GM23338 (cell line): ENCODE results near the gene COX11. TPM values are rescaled to one million over a fixed set of nuclear protein-coding genes. Genes with fewer than 3 reads are reported as not detected.

Source experiments
- ATAC-seq: fragments of 200-7000 bp; cut with Tn5 transposase; 3 replicates; pipeline ENCODE4 v1.9.1; 2020
- DNase-seq: peaks from one replicate; pipeline ENCODE4 v3.0.0-alpha.2; 2015; ENCODE audit warnings: low spot score
- H2AFZ ChIP-seq: fragments of 200-600 bp; sonication (generic); 2 replicates; pipeline ENCODE4 v1.8.0; 2016; ENCODE audit warnings: antibody characterized with exemption, mild to moderate bottlenecking, moderate library complexity
- H3F3A ChIP-seq: fragments of 200-600 bp; sonication (generic); replicated peaks from 2 replicates; pipeline ENCODE4 v1.8.0; 2017; ENCODE audit warnings: antibody characterized with exemption, mixed run types, low read depth
- H3K27ac ChIP-seq: fragments of 200-600 bp; sonication (generic); 2 replicates; pipeline ENCODE4 v1.6.1; 2016; ENCODE audit warnings: low read depth
- H3K27me3 ChIP-seq: fragments of 200-600 bp; sonication (generic); 2 replicates; pipeline ENCODE4 v1.8.0; 2016; ENCODE audit warnings: mild to moderate bottlenecking, mixed run types, moderate library complexity; ENCODE audit not compliant: insufficient read depth
- H3K36me3 ChIP-seq: fragments of 200-600 bp; sonication (generic); 2 replicates; pipeline ENCODE4 v1.8.0; 2016; ENCODE audit warnings: mild to moderate bottlenecking; ENCODE audit not compliant: insufficient read depth
- H3K4me1 ChIP-seq: fragments of 200-600 bp; sonication (generic); 2 replicates; pipeline ENCODE4 v1.8.0; 2016; ENCODE audit warnings: mild to moderate bottlenecking, moderate library complexity; ENCODE audit not compliant: insufficient read depth
- H3K4me2 ChIP-seq: fragments of 200-600 bp; sonication (generic); 2 replicates; pipeline ENCODE4 v1.7.1; 2017; ENCODE audit warnings: mixed run types
- H3K4me3 ChIP-seq: fragments of 200-600 bp; sonication (generic); 2 replicates; pipeline ENCODE4 v1.6.1; 2016; ENCODE audit warnings: mixed run types
- H3K79me2 ChIP-seq: fragments of 200-600 bp; sonication (generic); replicated peaks from 2 replicates; pipeline ENCODE4 v1.8.0; 2017; ENCODE audit warnings: mild to moderate bottlenecking; ENCODE audit not compliant: insufficient read depth
- H3K9me2 ChIP-seq: fragments of 200-600 bp; sonication (generic); 2 replicates; pipeline ENCODE4 v1.8.0; 2017; ENCODE audit not compliant: insufficient read depth
- H4K20me1 ChIP-seq: fragments of 200-600 bp; sonication (generic); replicated peaks from 2 replicates; pipeline ENCODE4 v1.8.0; 2017; ENCODE audit warnings: mild to moderate bottlenecking; ENCODE audit not compliant: insufficient read depth
- H3K27ac Mint-ChIP-seq: 2 replicates; pipeline ENCODE4 v1.8.0; 2020; ENCODE audit warnings: inconsistent platforms, mild to moderate bottlenecking, moderate library complexity, mixed read lengths
- H3K27me3 Mint-ChIP-seq: 3 replicates; pipeline ENCODE4 v1.8.0; 2022; ENCODE audit warnings: low read depth, mild to moderate bottlenecking, moderate library complexity, mixed read lengths, inconsistent platforms; ENCODE audit not compliant: insufficient read depth, poor library complexity
- H3K36me3 Mint-ChIP-seq: 3 replicates; pipeline ENCODE4 v1.8.0; 2021; ENCODE audit warnings: low read depth, mild to moderate bottlenecking, inconsistent platforms, moderate library complexity, mixed read lengths
- H3K4me1 Mint-ChIP-seq: 3 replicates; pipeline ENCODE4 v1.8.0; 2020; ENCODE audit warnings: mild to moderate bottlenecking, inconsistent platforms, mixed read lengths
- H3K4me3 Mint-ChIP-seq: 3 replicates; pipeline ENCODE4 v1.8.0; 2021; ENCODE audit warnings: moderate library complexity, mild to moderate bottlenecking, inconsistent platforms, mixed read lengths
- H3K9me3 Mint-ChIP-seq: 3 replicates; pipeline ENCODE4 v1.8.0; 2020; ENCODE audit warnings: moderate library complexity, mild to moderate bottlenecking, inconsistent platforms, mixed read lengths
- CREB1 ChIP-seq: fragments of 250-450 bp; sonication (Bioruptor Pico); IDR thresholded peaks from 2 replicates; pipeline ENCODE4 v1.5.0; 2020; ENCODE audit warnings: low read depth, mild to moderate bottlenecking, moderate library complexity
- EZH2 ChIP-seq: fragments of 200-600 bp; sonication (generic); IDR thresholded peaks from one replicate; pipeline ENCODE4 v1.8.0; 2017; ENCODE audit warnings: antibody characterized with exemption, mild to moderate bottlenecking, low read depth; ENCODE audit not compliant: unreplicated experiment
- EZH2phosphoT487 ChIP-seq: fragments of 200-600 bp; sonication (generic); IDR thresholded peaks from one replicate; pipeline ENCODE4 v1.8.1; 2018; ENCODE audit warnings: antibody characterized with exemption; ENCODE audit not compliant: unreplicated experiment
- JUNB ChIP-seq: IDR thresholded peaks from one replicate; pipeline ENCODE4 v1.6.1; 2016; ENCODE audit warnings: antibody characterized with exemption; ENCODE audit not compliant: unreplicated experiment
- NANOG ChIP-seq: IDR thresholded peaks from 2 replicates; pipeline ENCODE4 v1.6.1; 2016; ENCODE audit warnings: antibody characterized with exemption, borderline replicate concordance
- POLR2AphosphoS5 ChIP-seq: IDR thresholded peaks from 2 replicates; pipeline ENCODE4 v1.6.1; 2016; ENCODE audit warnings: antibody characterized with exemption, low read depth
- STAT1 ChIP-seq: IDR thresholded peaks from one replicate; pipeline ENCODE4 v1.6.1; 2016; ENCODE audit warnings: antibody characterized with exemption; ENCODE audit not compliant: unreplicated experiment
- ZNF114 ChIP-seq: fragments of 250-450 bp; sonication (Bioruptor Pico); IDR thresholded peaks from 2 replicates; pipeline ENCODE4 v1.5.0; 2020; ENCODE audit warnings: mild to moderate bottlenecking, moderate library complexity
- ZNF331 ChIP-seq: fragments of 250-450 bp; sonication (Bioruptor Pico); IDR thresholded peaks from 2 replicates; pipeline ENCODE4 v1.5.0; 2020; ENCODE audit warnings: low read depth, mild to moderate bottlenecking, moderate library complexity
- polyA plus RNA-seq: library from polyadenylated mRNA; unstranded; fragments of >200 nt; fragmentation: Nextera tagmentation; extraction: Ambion mirVana; gene quantifications from 2 replicates; pipeline ENCODE4 v1.2.1, GENCODE V29; 2016
- total RNA-seq: library from RNA; depleted of rRNA; stranded (reverse); fragments of >200 nt; shearing (Covaris generic); gene quantifications from 2 replicates; pipeline ENCODE4 v1.2.3, GENCODE V29; 2014
- TF ChIP-seq, protein P1 (sequence below), 2 experiments: fragments of 200-600 bp in 1 of 2; sonication (generic) in 1 of 2; conservative IDR thresholded peaks; 2 replicates each; pipeline versions ENCODE4 v1.5.1 to v1.6.1; 2016 to 2017; ENCODE audit warnings: antibody characterized with exemption in 2 of 2, low read depth in 2 of 2, mild to moderate bottlenecking in 2 of 2, moderate library complexity in 1 of 2
- TF ChIP-seq, protein P2 (sequence below): IDR thresholded peaks from 2 replicates; pipeline ENCODE4 v1.6.1; 2016; ENCODE audit warnings: antibody characterized with exemption
- TF ChIP-seq, protein P3 (sequence below): IDR thresholded peaks from one replicate; pipeline ENCODE4 v1.6.1; 2018; ENCODE audit warnings: antibody characterized with exemption; ENCODE audit not compliant: unreplicated experiment

The COX11 gene
- total and polyA plus RNA-seq, 2 experiments from 2014 or later = 53.7 to 56.7 TPM

DNA sequence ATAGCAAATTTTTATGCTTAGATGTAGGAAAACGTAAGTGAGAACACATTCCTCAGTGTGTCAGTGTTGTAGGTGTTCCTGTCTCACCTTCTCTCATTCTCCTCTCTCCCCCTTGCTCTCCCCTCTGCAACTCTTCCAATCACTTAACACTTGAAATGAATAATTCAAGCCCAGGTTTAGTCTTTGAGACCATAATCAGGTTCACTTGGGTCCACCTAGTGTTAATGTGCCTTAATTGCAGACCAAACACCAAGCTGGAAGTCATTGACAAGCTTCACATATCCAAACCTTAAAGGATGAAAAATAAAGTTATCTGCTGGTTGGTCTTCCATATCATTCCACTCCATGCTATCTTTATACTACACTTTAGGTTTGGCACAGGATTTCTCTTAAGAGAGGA, 37.1 kb upstream of the COX11 start:
- Histone ChIP-seq H3K36me3 (no peaks in the 10 kb centered on the region), H3K4me3 (no peak overlapping the region), H3K9me2 (no peaks in the 10 kb centered on the region), H3F3A (no peaks in the 10 kb centered on the region), H4K20me1 (no peaks in the 10 kb centered on the region), H3K79me2 (no peaks in the 10 kb centered on the region), H3K27me3 (no peaks in the 10 kb centered on the region), H3K4me1 (0 out of 2 replicates have a peak, but pooled peaks cover 4% of the 10 kb centered on the region), H2AFZ (no peak overlapping the region), H3K27ac (no peak overlapping the region), H3K4me2 (no peak overlapping the region)
- Mint-ChIP-seq H3K9me3 (no peaks in the 10 kb centered on the region), H3K36me3 (no peaks in the 10 kb centered on the region; the same call in 2 of the 3 replicates), H3K4me3 (no peak overlapping the region), H3K27ac (no peak overlapping the region), H3K27me3 (peaks cover 2% of the 10 kb centered on the region), H3K4me1 (peaks cover 26% of the 10 kb centered on the region)
- DNase-seq (peak; percentile 73), ATAC-seq (peak; percentile 71)
- TF ChIP-seq POLR2AphosphoS5 (no peak), NANOG (no peak), ZNF331 (CRISPR knock-in tag) (no peak), EZH2phosphoT487 (no peak), CREB1 (no peak), ZNF114 (CRISPR knock-in tag) (no peak)
- TF ChIP-seq, protein P1, sequence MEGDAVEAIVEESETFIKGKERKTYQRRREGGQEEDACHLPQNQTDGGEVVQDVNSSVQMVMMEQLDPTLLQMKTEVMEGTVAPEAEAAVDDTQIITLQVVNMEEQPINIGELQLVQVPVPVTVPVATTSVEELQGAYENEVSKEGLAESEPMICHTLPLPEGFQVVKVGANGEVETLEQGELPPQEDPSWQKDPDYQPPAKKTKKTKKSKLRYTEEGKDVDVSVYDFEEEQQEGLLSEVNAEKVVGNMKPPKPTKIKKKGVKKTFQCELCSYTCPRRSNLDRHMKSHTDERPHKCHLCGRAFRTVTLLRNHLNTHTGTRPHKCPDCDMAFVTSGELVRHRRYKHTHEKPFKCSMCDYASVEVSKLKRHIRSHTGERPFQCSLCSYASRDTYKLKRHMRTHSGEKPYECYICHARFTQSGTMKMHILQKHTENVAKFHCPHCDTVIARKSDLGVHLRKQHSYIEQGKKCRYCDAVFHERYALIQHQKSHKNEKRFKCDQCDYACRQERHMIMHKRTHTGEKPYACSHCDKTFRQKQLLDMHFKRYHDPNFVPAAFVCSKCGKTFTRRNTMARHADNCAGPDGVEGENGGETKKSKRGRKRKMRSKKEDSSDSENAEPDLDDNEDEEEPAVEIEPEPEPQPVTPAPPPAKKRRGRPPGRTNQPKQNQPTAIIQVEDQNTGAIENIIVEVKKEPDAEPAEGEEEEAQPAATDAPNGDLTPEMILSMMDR (conservative IDR thresholded peaks at IDR 0.05; ENCODE audit: low read depth in 2 of 2) = peak; percentile 59 to 62
- TF ChIP-seq, protein P2, sequence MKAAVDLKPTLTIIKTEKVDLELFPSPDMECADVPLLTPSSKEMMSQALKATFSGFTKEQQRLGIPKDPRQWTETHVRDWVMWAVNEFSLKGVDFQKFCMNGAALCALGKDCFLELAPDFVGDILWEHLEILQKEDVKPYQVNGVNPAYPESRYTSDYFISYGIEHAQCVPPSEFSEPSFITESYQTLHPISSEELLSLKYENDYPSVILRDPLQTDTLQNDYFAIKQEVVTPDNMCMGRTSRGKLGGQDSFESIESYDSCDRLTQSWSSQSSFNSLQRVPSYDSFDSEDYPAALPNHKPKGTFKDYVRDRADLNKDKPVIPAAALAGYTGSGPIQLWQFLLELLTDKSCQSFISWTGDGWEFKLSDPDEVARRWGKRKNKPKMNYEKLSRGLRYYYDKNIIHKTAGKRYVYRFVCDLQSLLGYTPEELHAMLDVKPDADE = no peak

DNA sequence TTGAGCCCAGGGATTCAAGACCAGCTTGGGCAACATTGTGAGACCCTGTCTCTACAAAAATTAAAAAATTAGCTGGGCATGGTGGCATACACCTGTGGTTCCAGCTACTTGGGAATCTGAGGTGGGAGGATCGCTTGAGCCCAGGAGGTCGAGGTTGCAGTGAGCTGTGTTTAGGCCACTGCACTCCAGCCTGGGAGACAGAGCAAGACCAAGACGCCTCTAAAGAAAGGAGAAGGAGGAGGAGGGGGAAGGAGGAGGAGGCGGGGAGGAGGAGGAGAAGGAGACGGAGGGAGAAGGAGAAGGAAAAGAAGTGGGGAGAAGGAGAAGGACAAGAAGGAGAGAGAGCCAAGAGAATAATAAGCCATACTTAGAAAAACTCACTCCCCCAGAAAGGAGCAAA, 36.0 kb upstream of the COX11 start:
- no peaks in the 10 kb centered on the region for H3K79me2 ChIP-seq
- Mint-ChIP-seq H3K4me3 (no peak overlapping the region), H3K9me3 (no peaks in the 10 kb centered on the region), H3K36me3 (no peaks in the 10 kb centered on the region; the same call in 2 of the 3 replicates), H3K27me3 (peaks cover 2% of the 10 kb centered on the region), H3K4me1 (peaks cover 26% of the 10 kb centered on the region), H3K27ac (no peak overlapping the region)
- no peak overlapping the region for H3K4me3 ChIP-seq
- H3K27ac ChIP-seq = no peak overlapping the region
- no peak overlapping the region for H2AFZ ChIP-seq
- 0 out of 2 replicates have a peak, but pooled peaks cover 4% of the 10 kb centered on the region for H3K4me1 ChIP-seq
- H3K4me2 ChIP-seq = no peak overlapping the region
- no peaks in the 10 kb centered on the region for H3F3A ChIP-seq
- no peak for DNase-seq
- H3K27me3 ChIP-seq = no peaks in the 10 kb centered on the region
- no peaks in the 10 kb centered on the region for H4K20me1 ChIP-seq
- H3K9me2 ChIP-seq = no peaks in the 10 kb centered on the region
- H3K36me3 ChIP-seq = no peaks in the 10 kb centered on the region
- peak; percentile 76 for ATAC-seq
- TF ChIP-seq EZH2 = no peak
- TF ChIP-seq CREB1 = no peak
- TF ChIP-seq STAT1 = no peak
- TF ChIP-seq, protein P3, sequence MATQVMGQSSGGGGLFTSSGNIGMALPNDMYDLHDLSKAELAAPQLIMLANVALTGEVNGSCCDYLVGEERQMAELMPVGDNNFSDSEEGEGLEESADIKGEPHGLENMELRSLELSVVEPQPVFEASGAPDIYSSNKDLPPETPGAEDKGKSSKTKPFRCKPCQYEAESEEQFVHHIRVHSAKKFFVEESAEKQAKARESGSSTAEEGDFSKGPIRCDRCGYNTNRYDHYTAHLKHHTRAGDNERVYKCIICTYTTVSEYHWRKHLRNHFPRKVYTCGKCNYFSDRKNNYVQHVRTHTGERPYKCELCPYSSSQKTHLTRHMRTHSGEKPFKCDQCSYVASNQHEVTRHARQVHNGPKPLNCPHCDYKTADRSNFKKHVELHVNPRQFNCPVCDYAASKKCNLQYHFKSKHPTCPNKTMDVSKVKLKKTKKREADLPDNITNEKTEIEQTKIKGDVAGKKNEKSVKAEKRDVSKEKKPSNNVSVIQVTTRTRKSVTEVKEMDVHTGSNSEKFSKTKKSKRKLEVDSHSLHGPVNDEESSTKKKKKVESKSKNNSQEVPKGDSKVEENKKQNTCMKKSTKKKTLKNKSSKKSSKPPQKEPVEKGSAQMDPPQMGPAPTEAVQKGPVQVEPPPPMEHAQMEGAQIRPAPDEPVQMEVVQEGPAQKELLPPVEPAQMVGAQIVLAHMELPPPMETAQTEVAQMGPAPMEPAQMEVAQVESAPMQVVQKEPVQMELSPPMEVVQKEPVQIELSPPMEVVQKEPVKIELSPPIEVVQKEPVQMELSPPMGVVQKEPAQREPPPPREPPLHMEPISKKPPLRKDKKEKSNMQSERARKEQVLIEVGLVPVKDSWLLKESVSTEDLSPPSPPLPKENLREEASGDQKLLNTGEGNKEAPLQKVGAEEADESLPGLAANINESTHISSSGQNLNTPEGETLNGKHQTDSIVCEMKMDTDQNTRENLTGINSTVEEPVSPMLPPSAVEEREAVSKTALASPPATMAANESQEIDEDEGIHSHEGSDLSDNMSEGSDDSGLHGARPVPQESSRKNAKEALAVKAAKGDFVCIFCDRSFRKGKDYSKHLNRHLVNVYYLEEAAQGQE = no peak
- no peak for TF ChIP-seq JUNB
- TF ChIP-seq ZNF114 (CRISPR knock-in tag) = no peak
- no peak for TF ChIP-seq POLR2AphosphoS5
- TF ChIP-seq, protein P1 (conservative IDR thresholded peaks at IDR 0.05; ENCODE audit: low read depth in 2 of 2) = no peak
- no peak for TF ChIP-seq ZNF331 (CRISPR knock-in tag)
- no peak for TF ChIP-seq EZH2phosphoT487
- TF ChIP-seq NANOG = no peak
- TF ChIP-seq, protein P2 = no peak
